ENCODE data around the gene VEPH1. TPM values are rescaled to one million over a fixed set of nuclear protein-coding genes. Genes with fewer than 3 reads are reported as not detected.

The VEPH1 gene
- polyA plus RNA-seq, 1 of the 3 experiments (the other 2 are of a cell fraction) = 6.0 TPM

DNA sequence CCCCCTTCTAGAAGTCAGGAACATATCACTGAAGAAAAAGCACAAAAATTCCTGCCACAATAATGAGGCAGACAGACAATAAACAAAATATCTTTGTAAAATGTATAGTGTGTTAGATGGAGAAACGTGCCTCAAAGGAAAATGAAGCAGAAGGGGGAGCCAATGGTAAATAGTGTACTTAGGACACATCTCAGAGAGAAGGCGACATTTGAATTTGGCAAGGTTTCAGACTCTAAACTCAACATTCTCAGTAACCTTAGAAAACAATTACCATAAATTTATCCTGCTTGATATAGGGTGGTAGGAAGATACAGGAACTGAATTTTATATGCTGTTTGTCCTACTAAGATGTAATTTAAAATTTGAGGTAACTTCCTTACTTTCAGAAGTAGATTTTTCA, 119.2 kb downstream of the VEPH1 start:
- Histone ChIP-seq H3K4me3 (ENCODE audit: low read depth in 2 of 2, low read length in 1 of 2) (no peak overlapping the region), H3K9ac (no peak overlapping the region), H3K4me2 (no peak overlapping the region), H3F3A (replicated peaks; ENCODE audit: insufficient read depth) (peaks cover 7% of the 10 kb centered on the region), H3K9me2 (no peaks in the 10 kb centered on the region), H3K9me3 (no peaks in the 10 kb centered on the region), H3K36me3 (replicated peaks in 1 of 2; ENCODE audit: control insufficient read depth in 1 of 2, insufficient read depth in 2 of 2, low read length in 1 of 2) (no peaks in the 10 kb centered on the region), H3K27ac (ENCODE audit: low read depth in 2 of 2, low read length in 1 of 2) (no peak overlapping the region), H4K20me1 (ENCODE audit: insufficient read depth) (no peaks in the 10 kb centered on the region), H3K4me1 (ENCODE audit: control insufficient read depth in 1 of 2, insufficient read depth in 2 of 2, low read depth in 1 of 2, low read length in 1 of 2) (peaks cover 2 to 16% of the 10 kb centered on the region in 2 experiments; a peak in 3 of 4 replicates), H2AFZ (ENCODE audit: low read depth) (no peak overlapping the region), H3K27me3 (ENCODE audit: insufficient read depth) (no peaks in the 10 kb centered on the region), H3K79me2 (ENCODE audit: insufficient read depth) (no peaks in the 10 kb centered on the region)
- ChIA-PET POLR2A (no interaction called here), CTCF (no interaction called here)
- TF ChIP-seq MXI1 (IDR thresholded peaks at IDR 0.05; ENCODE audit: low read depth, low read length) (no peak), EP300 (IDR thresholded peaks at IDR 0.05; ENCODE audit: borderline replicate concordance in 1 of 2, low read depth in 1 of 2, low read length in 1 of 2) (no peak), TCF12 (IDR thresholded peaks at IDR 0.05) (no peak), RFX5 (IDR thresholded peaks at IDR 0.05; ENCODE audit: low read length) (no peak), YY1 (IDR thresholded peaks at IDR 0.05; ENCODE audit: low read depth) (no peak), GATA2 (CRISPR knock-in tag; IDR thresholded peaks at IDR 0.05) (no peak), ELF1 (IDR thresholded peaks at IDR 0.05) (no peak), FOSL2 (IDR thresholded peaks at IDR 0.05; ENCODE audit: borderline replicate concordance, low read depth) (no peak), SIN3A (IDR thresholded peaks at IDR 0.05; ENCODE audit: borderline replicate concordance, low read depth, low read length) (no peak), RXRA (IDR thresholded peaks at IDR 0.05; ENCODE audit: borderline replicate concordance, low read depth) (no peak), NRF1 (IDR thresholded peaks at IDR 0.05; ENCODE audit: low read depth, low read length) (no peak), FOXM1 (IDR thresholded peaks at IDR 0.05; ENCODE audit: low read depth) (no peak), CHD2 (IDR thresholded peaks at IDR 0.05; ENCODE audit: low read length, partially characterized antibody) (no peak), JUND (IDR thresholded peaks at IDR 0.05) (no peak), EZH2phosphoT487 (IDR thresholded peaks at IDR 0.05; ENCODE audit: borderline replicate concordance, low read depth) (no peak), GABPA (IDR thresholded peaks at IDR 0.05; ENCODE audit: low read depth) (no peak)
- TF ChIP-seq, protein P1, sequence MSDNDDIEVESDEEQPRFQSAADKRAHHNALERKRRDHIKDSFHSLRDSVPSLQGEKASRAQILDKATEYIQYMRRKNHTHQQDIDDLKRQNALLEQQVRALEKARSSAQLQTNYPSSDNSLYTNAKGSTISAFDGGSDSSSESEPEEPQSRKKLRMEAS (IDR thresholded peaks at IDR 0.05; ENCODE audit: low read depth) = no peak
- TF ChIP-seq, protein P2, sequence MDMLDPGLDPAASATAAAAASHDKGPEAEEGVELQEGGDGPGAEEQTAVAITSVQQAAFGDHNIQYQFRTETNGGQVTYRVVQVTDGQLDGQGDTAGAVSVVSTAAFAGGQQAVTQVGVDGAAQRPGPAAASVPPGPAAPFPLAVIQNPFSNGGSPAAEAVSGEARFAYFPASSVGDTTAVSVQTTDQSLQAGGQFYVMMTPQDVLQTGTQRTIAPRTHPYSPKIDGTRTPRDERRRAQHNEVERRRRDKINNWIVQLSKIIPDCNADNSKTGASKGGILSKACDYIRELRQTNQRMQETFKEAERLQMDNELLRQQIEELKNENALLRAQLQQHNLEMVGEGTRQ (IDR thresholded peaks at IDR 0.05; ENCODE audit: borderline replicate concordance, low read depth, low read length) = no peak
- TF ChIP-seq, protein P3, sequence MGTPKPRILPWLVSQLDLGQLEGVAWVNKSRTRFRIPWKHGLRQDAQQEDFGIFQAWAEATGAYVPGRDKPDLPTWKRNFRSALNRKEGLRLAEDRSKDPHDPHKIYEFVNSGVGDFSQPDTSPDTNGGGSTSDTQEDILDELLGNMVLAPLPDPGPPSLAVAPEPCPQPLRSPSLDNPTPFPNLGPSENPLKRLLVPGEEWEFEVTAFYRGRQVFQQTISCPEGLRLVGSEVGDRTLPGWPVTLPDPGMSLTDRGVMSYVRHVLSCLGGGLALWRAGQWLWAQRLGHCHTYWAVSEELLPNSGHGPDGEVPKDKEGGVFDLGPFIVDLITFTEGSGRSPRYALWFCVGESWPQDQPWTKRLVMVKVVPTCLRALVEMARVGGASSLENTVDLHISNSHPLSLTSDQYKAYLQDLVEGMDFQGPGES (IDR thresholded peaks at IDR 0.05; ENCODE audit: low read depth, low read length) = no peak
- no peak for DNase-seq
- 90% methylated on average over 2 of the region's 2 CpGs for WGBS (ENCODE audit: low lambda C conversion rate)

All from SK-N-SH (cell line).